Suprapubic skin (tissue), 4 donors: ENCODE results near the gene SLC35F2. TPM values are rescaled to one million over a fixed set of nuclear protein-coding genes. Genes with fewer than 3 reads are reported as not detected.

Source experiments
- DNase-seq, 2 donors: peaks; one replicate each; pipeline ENCODE4 v3.0.0-alpha.2; 2019; ENCODE audit warnings: low spot score in 2 of 2
- H3K27ac ChIP-seq: fragments of 200-600 bp; sonication (generic); one replicate; pipeline ENCODE4 v1.5.1; 2019
- H3K27me3 ChIP-seq: fragments of 200-600 bp; sonication (generic); one replicate; pipeline ENCODE4 v1.5.1; 2019
- H3K36me3 ChIP-seq: fragments of 200-600 bp; sonication (generic); one replicate; pipeline ENCODE4 v1.5.1; 2019
- H3K4me1 ChIP-seq: fragments of 200-600 bp; sonication (generic); one replicate; pipeline ENCODE4 v1.5.1; 2019
- H3K4me3 ChIP-seq: fragments of 200-600 bp; sonication (generic); one replicate; pipeline ENCODE4 v1.5.1; 2019; ENCODE audit warnings: mild to moderate bottlenecking
- H3K9me3 ChIP-seq: fragments of 200-600 bp; sonication (generic); one replicate; pipeline ENCODE4 v1.5.1; 2019
- CTCF ChIP-seq, 2 donors: fragments of 200-600 bp in 1 of 2; fragments of 450-650 bp in 1 of 2; sonication (generic) in 1 of 2; IDR thresholded peaks; one replicate each; pipeline ENCODE4 v1.5.1; 2016 to 2019; ENCODE audit warnings: antibody characterized with exemption in 2 of 2, mild to moderate bottlenecking in 1 of 2, moderate library complexity in 1 of 2
- EP300 ChIP-seq: sonication (generic); formaldehyde crosslinking; IDR thresholded peaks from one replicate; pipeline ENCODE4 v1.6.1; 2017; ENCODE audit warnings: antibody characterized with exemption
- POLR2A ChIP-seq, 2 donors: fragments of 450-650 bp; IDR thresholded peaks; one replicate each; pipeline ENCODE4 v1.6.1; 2017; ENCODE audit warnings: antibody characterized with exemption in 2 of 2, mild to moderate bottlenecking in 2 of 2, moderate library complexity in 2 of 2
- POLR2AphosphoS5 ChIP-seq, 3 donors: sonication (generic); formaldehyde crosslinking; IDR thresholded peaks; one replicate each; pipeline ENCODE4 v1.6.1; 2017; ENCODE audit warnings: antibody characterized with exemption in 3 of 3
- WGBS: methylation state at CpG from one replicate; pipeline ENCODE4 v1.1.5; 2018; 5-methylcytosine and 5-hydroxymethylcytosine counted together
- total RNA-seq, 4 donors: library from RNA; depleted of rRNA; stranded (reverse); fragments of >200 nt; gene quantifications; one replicate each; pipeline ENCODE4 v1.1.0, GENCODE V29; 2016

The SLC35F2 gene
- total RNA-seq, 4 donors from 2014 or later = 28.5 to 43.0 (median 33.7) TPM

DNA sequence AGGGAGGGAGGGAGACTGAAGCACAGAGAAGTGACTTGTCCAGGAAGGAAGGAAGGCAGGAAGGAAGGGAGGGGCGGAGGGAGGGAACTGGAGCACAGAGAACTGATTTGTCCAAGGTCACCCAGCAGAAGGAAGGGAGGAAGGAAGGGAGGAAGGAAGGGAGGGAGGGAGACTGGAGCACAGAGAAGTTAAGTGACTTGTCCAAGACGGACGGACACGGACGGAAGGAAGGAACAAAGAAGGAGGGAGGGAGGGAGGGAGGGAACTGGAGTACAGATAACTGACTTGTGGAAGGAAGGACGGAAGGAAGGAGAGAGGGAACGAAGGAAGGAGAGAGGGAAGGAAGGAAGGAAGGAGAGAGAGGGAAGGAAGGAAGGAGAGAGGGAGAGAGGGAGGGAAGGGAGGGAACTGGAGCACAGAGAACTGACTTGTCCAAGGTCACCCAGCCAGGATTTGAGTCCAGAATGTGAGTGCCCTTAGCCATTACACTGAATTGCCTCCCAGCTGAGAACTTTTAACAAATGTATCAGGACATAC, 1.5 kb downstream of the SLC35F2 start:
- H3K27ac ChIP-seq = peak overlapping the region; percentile 21
- no peaks in the 10 kb centered on the region for H3K9me3 ChIP-seq
- peaks cover 42% of the 10 kb centered on the region for H3K4me1 ChIP-seq
- TF ChIP-seq CTCF (IDR thresholded peaks at IDR 0.05) = no peak
- no peak for TF ChIP-seq POLR2AphosphoS5 (IDR thresholded peaks at IDR 0.05)
- TF ChIP-seq EP300 = no peak
- TF ChIP-seq POLR2A (IDR thresholded peaks at IDR 0.05) = no peak
- H3K4me3 ChIP-seq = peak overlapping the region; percentile 80
- no peak for DNase-seq
- 33% methylated on average over 7 of the region's 7 CpGs for WGBS
- H3K36me3 ChIP-seq = no peaks in the 10 kb centered on the region
- H3K27me3 ChIP-seq = no peaks in the 10 kb centered on the region

GRCh38 chr11:107856180-107856980, 2.2 kb downstream of the SLC35F2 start:
- Histone ChIP-seq H3K9me3 (no peaks in the 10 kb centered on the region), H3K4me3 (peak overlapping the region; percentile 80), H3K27me3 (no peaks in the 10 kb centered on the region), H3K36me3 (no peaks in the 10 kb centered on the region), H3K4me1 (peaks cover 42% of the 10 kb centered on the region), H3K27ac (peak overlapping the region; percentile 21)
- TF ChIP-seq POLR2A (IDR thresholded peaks at IDR 0.05) = no peak
- no peak for TF ChIP-seq EP300
- no peak for TF ChIP-seq POLR2AphosphoS5 (IDR thresholded peaks at IDR 0.05)
- no peak for TF ChIP-seq CTCF (IDR thresholded peaks at IDR 0.05)
- no peak for DNase-seq
- 76% methylated on average over 10 of the region's 10 CpGs for WGBS

DNA sequence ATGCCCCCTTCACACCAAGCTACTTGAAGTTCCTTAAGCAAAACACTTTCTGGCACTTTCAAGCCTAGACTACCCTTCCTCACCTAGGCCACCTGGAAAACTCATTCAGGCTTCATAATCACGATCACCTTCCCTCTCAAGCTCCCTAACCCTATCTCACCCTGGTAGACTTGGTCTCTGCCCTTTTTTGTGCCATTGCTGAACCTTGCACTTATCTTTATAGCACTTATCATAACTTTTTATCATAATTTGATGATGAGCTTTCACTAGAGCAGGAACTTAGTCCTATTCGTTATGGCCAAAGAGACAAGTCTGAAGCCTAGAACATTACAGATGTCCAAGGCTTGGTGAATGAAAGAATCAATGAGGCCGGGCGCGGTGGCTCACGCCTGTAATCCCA, 5.5 kb downstream of the SLC35F2 start:
- Histone ChIP-seq H3K4me3 (no peak overlapping the region), H3K4me1 (peaks cover 36% of the 10 kb centered on the region), H3K9me3 (no peaks in the 10 kb centered on the region), H3K36me3 (no peaks in the 10 kb centered on the region), H3K27me3 (no peaks in the 10 kb centered on the region), H3K27ac (no peak overlapping the region)
- WGBS = 96% methylated on average over 6 of the region's 6 CpGs
- no peak for DNase-seq
- TF ChIP-seq CTCF (IDR thresholded peaks at IDR 0.05) = no peak
- TF ChIP-seq POLR2A (IDR thresholded peaks at IDR 0.05) = no peak
- TF ChIP-seq POLR2AphosphoS5 (IDR thresholded peaks at IDR 0.05) = no peak
- no peak for TF ChIP-seq EP300

- no peaks in the 10 kb centered on the region for H3K27me3 ChIP-seq
- no peak overlapping the region for H3K4me3 ChIP-seq
- 86% methylated on average over 4 of the region's 4 CpGs for WGBS
- no peaks in the 10 kb centered on the region for H3K36me3 ChIP-seq
- H3K4me1 ChIP-seq = peaks cover 25% of the 10 kb centered on the region
- no peaks in the 10 kb centered on the region for H3K9me3 ChIP-seq
- TF ChIP-seq POLR2AphosphoS5 (IDR thresholded peaks at IDR 0.05) (no peak), POLR2A (IDR thresholded peaks at IDR 0.05) (no peak), EP300 (no peak), CTCF (IDR thresholded peaks at IDR 0.05) (no peak)
- no peak overlapping the region for H3K27ac ChIP-seq
- DNase-seq = peak in 1 of 2 donors; percentile 37
These were observed 6.8 kb downstream of the SLC35F2 start for GRCh38 chr11:107851704-107852310.

DNA sequence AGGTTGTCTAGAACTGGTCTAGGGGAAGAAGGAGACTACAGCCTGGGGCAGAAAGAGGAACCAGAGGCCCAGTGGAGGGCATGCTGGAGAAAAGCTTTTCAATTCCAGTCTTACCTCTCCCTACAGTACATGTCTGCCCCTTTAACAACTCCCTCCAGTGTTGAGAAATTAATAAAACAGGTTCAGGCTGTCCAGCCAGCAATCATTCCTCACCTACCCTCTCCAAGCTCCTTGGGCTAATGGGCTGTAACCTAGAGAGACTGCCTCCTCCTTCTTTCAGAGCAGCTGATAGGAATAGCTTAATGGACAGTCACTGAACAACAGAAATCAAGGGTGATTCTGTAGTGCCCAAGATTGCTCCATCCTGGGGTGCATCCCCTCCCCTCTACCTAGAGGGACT, 8.8 kb downstream of the SLC35F2 start:
- peak in 1 of 2 donors; percentile 8 for DNase-seq
- Histone ChIP-seq H3K4me1 (peaks cover 12% of the 10 kb centered on the region), H3K27ac (no peak overlapping the region), H3K36me3 (no peaks in the 10 kb centered on the region), H3K9me3 (no peaks in the 10 kb centered on the region), H3K27me3 (no peaks in the 10 kb centered on the region), H3K4me3 (no peak overlapping the region)
- TF ChIP-seq EP300 = no peak
- TF ChIP-seq POLR2A (IDR thresholded peaks at IDR 0.05) = no peak
- no peak for TF ChIP-seq POLR2AphosphoS5 (IDR thresholded peaks at IDR 0.05)
- no peak for TF ChIP-seq CTCF (IDR thresholded peaks at IDR 0.05)
